Left colon (tissue), 2 donors: ENCODE data around the gene REXO1. TPM values are rescaled to one million over a fixed set of nuclear protein-coding genes. Genes with fewer than 3 reads are reported as not detected.

Source experiments
- ATAC-seq: fragments of 200-7000 bp; cut with Tn5 transposase; one replicate; pipeline ENCODE4 v1.9.1; 2020; ENCODE audit warnings: mild to moderate bottlenecking, moderate library complexity
- DNase-seq, 2 donors: peaks; one replicate each; pipeline ENCODE4 v3.0.0-alpha.2; 2020
- intact Hi-C, 2 donors: fragments of 100-400 bp; cut with DNase I in 1 of 2; cut with micrococcal nuclease in 1 of 2; formaldehyde crosslinking; loops; one replicate each; pipeline versions ENCODE4 v1.11.2 to v1.14.0; 2022; cut with DNase I, micrococcal nuclease
- total RNA-seq, 2 donors: library from RNA; stranded (reverse); fragmentation: NEBNext Ultra II Directional; extraction: Animal tissue kit (Norgen Biotek cat#: 25700); gene quantifications; one replicate each; pipeline ENCODE4 v1.2.1, GENCODE V29; 2021
- donor health status: DM: no; HTN: no; CAD: no.
- donor health status: DM: yes; HTN: yes; CAD: no.

The REXO1 gene
- total RNA-seq, 2 donors from 2014 or later = 41.9 to 43.0 TPM

DNA sequence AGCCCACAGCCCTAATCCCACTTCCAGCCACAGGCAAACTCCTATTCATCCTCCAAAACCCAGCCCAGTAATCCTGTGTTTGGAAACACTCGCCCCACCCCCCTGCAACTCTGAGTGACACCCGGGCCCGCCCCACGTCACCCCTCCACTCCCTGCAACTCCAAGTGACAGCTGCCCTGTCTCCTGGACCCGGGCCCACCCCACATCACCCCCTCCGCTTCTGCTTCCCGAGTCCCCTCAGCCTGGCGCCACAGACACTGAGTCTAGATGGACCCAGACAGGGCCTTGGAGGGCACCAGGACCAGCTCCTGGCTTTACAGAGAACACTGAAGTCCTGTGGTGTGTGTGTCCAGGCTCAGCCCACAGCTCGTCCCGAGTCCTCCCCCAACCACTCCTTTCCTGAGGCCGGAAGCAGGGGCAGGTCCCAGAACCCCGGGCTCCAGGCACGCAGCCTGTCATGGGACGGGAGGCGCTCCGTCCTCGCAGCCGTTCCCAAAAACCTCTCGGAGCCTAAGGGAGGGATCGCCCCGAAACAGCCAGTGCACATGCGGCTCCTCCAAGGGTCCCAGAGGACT is 7.7 kb downstream of the REXO1 start:
- intact Hi-C loops = no loop called here
- ATAC-seq (peak; percentile 38), DNase-seq (no peak)

DNA sequence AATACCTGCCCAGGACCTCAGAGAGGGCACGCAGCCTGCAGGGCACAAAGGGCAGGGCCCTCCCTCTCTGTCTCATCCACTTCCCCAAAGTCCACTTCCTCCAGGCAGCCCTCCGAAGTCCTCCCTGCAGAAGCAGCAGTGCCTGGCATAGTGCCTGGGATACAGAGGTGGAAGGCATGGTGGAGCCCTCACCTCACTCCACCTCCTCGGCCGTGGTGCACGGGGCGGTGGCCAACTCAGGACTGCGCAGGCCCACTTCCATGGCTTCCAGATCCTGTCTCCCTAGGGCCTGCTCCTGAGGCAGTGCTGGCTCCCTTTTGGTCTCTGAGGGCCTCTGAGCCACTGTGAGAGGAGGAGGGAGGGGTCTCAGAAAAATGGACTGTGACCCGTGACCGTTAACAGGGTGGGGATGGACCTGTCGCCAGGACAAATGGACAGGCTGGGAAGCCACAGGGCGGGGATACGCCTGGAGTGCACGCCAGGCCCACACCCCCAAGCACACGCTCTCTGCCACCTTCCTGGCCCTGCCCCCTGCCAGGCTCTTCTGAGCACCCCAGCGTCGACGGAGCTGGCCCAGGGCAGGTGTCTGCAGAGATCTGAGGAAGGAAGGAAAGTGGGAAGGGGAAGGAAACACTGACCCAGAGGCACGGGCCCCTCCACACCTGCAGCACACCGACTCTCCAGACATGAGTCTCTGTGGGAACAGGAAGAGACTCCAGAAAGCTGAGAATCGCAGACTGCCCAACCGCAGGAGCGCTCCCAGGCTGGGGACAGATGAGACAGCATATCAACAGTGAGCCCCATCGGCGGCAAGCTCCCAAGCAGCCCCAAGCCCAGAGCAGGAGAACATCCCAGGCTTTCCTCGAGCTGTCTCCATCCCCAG is 8.4 kb downstream of the REXO1 start:
- ATAC-seq = peak; percentile 80
- intact Hi-C loops = no loop called here
- peak; percentile 81 to 92 for DNase-seq

DNA sequence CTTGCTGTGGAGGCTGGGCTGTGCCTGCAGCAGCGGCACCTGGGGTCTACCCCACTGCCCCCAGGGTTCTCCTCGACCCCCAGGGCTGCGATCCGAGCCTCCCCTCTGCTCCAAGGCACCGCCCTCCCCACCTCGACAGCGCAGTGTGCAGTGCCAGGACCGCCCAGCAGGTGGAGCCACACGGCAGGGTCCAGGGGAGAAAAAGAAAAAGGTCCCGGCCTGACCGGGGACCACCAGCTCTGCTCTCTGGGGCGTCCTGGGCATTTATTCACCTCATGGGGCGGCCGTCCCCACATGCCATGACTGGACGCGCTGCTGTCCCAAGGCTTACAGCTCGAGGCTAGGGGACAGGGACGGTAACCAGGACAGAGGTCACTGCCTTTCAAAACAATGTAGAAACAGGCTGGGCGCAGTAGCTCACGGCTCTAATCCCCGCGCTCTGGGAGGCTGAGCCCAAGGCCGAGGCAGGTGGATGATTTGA is 10.6 kb downstream of the REXO1 start:
- DNase-seq (peak in 1 of 2 donors; percentile 67), ATAC-seq (peak; percentile 49)
- intact Hi-C loops = no loop called here

DNA sequence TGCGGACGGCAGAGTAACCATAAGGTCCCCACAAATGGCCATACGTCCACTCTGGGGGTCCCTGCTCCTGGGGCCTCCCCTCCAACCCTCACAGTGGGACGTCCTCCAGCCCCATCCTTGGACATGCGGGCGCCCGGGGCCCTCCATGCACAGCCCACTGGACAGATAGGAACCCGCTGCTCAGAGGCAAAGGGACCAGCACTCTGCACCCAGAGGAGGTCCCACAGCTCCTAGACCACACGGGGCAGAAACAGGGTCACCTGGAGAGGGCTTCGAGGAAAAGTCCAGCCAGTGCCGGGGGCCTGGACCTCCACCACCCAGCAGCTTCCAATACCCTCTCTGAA is 11.1 kb downstream of the REXO1 start:
- ATAC-seq (no peak), DNase-seq (no peak)
- intact Hi-C loops = no loop called here

DNA sequence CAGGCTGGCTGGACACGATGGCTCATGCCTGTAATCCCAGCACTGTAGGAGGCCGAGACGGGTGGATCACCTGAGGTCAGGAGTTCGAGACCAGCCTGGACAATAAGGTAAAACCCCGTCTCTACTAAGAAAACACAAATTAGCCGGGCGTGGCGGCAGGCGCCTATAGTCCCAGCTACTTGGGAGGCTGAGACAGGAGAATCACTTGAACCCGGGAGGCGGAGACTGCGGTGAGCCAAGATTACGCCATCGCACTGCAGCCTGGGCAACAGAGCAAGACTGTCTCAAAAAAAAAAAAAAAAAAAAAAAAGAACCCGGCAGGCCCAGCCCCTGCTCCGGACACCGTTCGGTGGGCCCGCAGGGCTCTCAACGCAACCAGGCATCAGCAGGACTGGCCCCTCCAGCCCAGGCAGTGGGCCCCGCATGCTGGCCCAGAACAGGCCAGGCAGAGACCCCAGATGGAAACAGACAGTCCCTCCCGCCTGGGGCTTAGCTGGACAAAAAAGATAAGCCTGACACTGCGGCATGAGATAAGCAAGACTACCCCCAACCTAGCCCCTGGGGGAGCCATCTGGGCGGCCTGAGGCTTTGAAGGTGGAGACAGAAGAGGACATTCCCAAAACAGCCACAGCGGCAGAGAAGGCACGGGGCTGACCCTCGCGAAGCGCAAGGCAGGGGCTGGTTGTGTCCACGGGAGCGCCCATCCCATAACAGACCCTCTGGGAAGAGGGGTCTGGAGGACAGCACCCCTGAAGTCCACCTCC is 11.6 kb downstream of the REXO1 start:
- intact Hi-C loops = no loop called here
- DNase-seq = no peak
- no peak for ATAC-seq

DNA sequence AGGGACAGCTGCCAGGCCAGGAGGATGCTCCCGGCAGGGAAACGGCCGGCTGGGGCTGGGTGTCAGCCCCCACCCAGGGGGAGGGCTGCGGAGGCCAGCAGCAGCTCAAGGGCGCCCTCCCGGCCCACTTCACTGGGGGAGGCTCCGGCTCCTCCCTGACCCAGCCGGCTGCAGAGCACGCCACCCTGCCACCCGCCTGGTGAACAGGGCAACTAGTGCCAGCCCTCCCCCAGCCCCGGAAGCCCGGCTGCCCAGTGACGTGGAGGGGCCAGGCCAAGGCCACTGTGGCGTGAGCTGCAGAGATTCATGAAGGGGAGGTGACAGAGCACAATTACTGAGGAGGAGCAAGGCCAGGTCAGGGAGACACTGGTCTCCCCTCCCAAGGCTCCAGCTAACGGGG is 14.7 kb downstream of the REXO1 start:
- intact Hi-C loops = no loop called here
- DNase-seq = no peak
- ATAC-seq = no peak

DNA sequence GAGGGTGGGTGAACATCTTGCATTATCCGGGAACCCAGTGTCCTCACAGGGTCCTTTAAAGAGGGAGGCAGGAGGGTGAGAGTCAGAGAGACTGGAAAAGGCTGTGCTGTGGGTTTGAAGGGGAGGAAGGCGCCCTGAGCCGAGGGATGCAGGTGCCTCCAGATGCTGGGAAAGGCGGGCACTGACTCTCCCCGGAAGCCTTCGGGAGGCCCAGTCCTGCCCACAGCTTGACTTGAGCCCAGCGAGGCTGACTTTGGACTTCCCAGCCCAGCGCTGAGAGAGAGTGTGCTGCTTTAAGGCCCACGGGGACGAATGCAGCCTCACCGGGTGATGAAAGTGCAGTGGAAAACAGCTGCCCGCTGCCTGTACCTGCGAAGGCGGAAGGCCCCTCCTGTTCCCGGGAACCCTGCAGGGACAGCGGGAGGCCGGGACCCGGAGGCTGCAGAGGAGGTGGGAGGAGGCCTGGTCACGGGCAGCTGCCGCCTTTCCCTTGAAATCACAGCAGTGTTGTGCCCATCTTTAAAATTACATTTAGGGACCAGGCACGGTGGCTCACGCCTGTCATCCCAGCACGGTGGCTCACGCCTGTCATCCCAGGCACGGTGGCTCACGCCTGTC is 16.1 kb downstream of the REXO1 start:
- intact Hi-C loops = no loop called here
- no peak for DNase-seq
- ATAC-seq = no peak

DNA sequence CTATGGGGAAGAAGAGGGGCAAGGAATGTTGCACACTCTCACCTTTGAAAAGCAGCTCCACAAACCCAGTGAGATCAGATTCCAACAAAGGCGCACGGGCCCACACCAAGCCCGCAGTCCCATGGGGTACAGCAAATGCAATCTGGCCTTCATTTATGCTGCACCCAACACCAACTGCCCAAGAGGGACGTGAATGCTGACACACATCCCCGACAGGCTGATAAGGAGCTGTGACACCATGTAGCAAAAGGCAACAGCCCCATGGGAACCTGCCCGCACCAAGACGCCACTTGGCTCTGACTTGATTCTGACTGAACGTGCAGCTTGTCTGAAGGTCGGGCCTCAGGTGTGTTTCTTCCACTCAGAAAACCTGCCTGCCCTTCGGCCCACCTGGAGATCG is 17.3 kb downstream of the REXO1 start:
- no peak for ATAC-seq
- no peak for DNase-seq
- intact Hi-C loops = no loop called here

DNA sequence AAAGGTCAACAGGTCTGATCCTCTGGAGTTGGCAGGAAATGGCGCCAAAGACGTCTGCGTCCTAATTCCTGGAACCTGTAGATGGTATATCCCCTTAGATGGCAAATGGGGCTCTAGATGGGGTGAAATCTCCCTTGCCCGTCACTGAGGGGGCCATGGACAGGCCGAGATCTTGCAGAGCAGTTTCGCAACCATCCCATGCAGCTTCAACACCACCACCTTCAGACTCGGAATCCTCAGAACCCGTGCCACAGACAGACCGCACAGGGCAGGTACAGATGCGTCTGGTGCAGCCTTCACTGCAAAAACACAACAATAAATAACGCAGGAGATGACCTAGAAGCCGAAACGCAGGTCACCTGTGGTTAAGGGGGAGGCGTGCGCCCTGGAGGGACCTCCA is 17.7 kb downstream of the REXO1 start:
- intact Hi-C loops = no loop called here
- DNase-seq (no peak), ATAC-seq (no peak)

DNA sequence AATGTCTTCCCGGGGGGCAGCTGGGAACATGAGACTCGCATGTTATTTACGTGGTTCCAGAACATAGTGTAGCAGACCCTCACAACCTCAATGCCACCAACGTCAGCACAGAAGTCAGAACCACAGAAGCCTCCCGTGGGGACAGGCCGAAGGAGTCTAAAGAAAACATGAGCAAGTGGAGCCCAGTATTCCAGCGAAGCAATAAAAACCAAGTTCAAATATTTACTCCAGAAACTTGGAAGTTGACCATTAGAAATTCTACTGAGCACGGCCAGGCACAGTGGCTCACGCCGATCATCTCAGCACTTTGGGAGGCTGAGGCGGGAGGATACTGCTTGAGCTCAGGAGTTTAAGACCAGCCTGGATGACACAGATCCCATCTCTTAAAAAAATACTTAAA is 18.3 kb downstream of the REXO1 start:
- ATAC-seq (peak; percentile 20), DNase-seq (no peak)
- intact Hi-C loops = no loop called here

DNA sequence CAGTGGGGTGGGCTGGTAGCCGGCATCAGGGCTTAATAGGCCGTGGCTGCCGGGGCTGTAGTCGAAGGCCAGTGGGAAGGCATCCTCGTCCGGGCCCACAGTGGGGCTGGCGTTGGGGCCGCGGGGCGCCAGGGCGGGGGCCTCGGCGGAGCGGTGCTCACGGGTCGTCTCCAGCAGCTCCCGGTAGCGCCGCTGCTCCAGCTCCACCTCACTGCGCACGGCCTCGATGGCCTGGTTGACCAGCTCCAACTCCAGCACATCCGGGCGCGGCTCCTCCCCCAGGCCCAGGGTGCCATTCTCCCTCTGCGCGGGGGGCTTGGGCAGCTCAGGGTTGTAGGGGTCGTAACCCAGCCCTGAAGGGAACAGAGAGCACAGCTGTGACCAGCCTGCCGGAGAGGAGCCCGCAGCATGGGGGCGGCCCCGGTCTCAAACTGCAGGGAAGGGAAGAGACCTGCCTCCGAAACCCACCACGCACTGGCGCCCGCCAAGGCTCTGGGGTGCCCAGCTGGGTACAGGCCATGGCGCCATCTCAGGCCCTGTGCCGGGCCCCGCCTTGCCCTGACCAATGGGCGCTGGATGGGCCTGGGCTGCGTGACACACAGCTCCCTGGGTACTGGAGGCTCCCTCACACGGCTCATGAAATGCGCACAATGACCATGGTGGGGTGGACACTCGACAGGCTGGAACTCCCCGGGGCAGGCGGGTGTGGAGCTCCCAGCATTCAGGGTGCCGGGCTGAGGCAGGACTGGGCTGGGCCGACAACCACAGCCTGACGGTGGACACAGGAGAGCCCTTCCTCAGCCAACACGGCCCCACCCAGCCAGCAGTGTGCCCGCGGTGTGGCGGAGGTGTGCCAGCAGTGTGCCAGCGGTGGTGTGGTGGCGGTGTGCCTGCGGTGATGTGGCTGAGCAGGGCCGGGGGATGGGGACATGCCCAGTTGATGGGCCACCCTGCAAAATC is 19.7 kb downstream of the REXO1 start:
- DNase-seq = peak in 1 of 2 donors; percentile 50
- intact Hi-C loops = no loop called here
- peak; percentile 66 for ATAC-seq

DNA sequence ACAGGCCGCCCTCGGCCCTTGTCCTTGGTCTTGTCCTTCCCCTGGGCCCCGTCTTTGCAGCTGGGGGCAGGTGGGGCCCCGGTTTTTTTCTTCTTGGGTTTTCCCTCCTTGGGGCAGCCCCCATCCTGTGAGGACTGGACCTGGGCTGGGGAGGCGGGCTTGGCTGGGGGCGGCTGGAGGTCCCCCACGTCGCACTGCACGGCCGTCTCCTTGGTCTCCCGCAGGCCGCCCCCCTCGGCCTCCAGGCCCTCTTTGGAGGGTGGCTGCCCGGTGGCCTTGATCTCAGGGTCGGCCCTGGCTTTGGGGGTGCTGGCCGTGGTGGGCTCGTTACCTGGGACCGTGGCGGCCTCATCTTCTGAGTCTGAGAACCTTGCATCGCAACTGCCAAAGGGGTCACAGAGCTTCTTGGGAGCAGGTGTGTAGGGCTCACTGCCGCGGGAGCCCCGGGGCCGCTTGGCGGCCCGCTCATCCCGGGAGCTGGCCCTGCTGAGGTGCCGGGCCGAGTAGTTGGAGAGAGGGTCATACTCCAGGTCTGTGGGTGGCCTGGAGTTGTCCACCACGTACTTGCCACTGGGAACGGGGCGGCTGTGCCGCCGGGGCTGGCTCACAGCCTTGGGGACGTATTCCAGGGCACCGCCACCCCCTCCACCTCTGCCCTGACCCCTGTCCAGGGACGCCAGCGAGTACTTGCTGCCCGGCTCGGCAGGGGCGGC is 20.6 kb downstream of the REXO1 start:
- DNase-seq (no peak), ATAC-seq (no peak)
- intact Hi-C loops = no loop called here

DNA sequence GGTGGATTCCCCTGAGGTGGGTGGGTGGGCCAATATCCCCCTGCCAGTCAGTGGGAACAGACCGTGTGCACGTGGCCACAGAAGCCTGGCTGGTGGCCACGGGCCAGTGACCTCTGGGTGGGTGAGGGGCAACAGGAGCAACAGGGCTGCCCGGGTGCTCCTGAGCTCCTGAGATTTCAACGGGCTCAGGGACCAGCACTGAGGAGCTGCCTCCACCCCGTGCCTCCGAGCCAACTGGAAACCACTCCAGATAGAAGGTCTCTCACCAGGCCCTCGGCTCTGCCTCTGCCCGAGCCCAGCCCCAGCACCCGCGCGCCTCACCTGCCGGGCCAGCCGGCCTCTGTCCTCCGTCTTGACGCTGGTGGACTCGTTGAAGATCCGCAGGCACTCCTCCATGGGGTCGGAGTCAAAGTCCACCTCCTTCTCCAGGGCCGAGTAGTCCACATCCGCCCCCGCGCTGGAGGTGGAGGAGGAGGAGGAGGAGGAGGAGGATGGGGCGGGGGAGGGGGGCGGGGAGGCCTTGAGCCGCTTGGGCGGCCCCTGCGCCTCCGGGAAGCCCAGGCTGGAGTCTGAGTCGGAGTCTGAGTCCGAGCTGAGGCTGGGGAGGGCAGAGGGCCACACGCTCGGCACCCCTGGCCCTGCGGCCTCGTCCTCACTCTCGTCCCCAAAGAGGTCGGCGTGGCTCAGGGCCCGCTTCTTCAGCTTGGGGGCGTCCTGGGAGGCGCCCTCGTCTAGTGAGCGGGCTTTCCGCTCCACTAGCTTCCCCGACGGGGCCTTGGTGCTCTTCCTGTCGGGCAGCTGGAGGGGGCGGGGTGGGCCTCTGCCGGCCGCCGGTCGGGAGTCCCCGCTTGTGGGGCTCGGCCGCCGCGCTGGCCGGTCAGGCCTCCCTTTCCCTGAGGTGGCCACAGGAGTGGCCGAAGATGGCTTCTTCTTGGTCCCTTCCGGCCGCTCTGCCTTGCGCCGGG is 21.4 kb downstream of the REXO1 start:
- intact Hi-C loops = no loop called here
- DNase-seq (no peak), ATAC-seq (peak; percentile 26)

DNA sequence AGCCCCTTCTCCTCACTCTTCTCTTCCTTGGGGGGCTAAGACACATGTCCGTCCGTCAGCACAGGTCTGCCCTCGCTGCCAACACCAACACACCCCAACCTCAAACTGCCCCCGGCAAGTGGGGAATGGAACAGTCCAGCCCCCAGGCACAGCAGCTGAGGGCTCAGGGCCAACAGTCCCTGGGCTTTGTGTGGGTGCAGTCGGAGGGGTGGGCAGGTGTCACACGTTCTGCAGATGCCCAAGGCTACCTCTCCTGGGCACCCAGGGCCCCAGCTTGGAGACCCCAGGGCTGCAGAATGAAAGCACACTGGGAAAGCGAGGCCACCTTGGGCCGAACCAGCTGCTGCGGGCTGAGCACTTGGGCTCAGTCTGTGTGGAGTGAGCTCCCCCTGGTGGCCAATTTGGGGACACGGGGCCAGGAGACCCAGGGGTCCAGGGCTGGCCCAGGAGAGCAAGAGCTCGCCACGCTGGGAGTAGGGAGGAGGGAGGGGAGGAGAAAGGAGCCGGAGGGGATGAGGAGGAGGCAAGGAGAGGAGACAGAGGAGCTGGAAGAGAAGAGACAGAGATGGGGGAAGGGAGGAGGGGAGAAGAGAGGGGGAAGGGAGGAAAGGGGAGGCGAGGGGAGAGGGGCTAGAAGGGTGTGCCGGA is 22.2 kb downstream of the REXO1 start:
- peak; percentile 62 to 83 for DNase-seq
- intact Hi-C loops = no loop called here
- peak; percentile 62 for ATAC-seq

DNA sequence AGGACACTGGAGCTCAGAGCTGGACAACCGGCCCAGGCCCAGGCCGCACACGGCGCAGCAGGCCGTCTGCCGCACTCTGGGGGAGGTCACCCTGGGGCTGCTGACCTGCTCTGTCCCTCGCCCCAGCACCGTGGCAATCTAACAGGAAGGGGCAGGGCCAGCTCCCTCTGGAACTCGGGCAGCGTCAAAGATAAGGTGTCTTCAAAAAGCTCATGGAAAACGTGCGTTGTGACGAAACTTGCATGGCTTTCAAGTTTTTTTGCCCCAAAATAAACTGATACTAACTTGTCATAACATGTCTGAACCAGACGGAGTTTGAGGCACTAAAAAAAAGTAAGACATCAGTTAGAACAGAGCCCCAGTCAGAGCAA is 24.0 kb downstream of the REXO1 start:
- ATAC-seq = no peak

DNA sequence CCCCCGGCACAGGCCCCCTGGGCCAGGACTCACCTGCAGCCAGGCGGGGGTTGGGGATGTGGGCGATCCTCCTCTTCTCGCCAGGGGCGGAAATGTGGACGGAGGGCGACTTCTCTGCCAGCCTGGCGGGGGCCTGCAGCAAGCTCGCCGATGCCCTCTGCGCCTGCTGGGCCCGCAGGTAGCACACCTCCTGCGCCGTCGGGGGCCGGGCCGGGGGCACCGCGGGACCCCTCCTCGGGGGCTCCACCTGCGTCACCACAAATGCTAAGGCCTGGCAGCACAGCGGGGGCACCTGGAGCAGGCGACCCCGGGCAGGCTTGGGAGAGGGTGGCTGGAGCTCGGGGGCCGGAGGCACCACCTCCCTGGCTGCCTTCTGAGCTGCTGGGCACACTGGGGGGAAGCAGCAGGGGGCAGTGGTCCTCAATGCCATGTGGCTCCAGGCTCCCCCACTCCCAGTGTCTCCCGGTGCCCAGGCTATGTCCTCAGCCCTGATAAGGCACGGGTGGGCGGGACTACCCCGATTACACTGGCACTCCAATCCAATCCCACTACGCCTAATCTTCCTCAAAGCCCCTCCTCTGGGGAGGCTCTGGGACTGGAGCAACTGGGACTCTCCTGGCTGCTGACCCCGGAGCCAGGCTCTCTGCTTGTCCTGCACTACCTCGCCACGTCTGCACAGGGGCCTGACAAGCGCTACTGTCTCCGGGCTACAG is 24.6 kb downstream of the REXO1 start:
- ATAC-seq (no peak), DNase-seq (no peak)
- intact Hi-C loops = no loop called here

More for the DNA sequence above, 24.0 kb downstream of the REXO1 start:
- intact Hi-C loops = no loop called here
- DNase-seq = no peak
